DND-41 (cell line): ENCODE data around the gene AFF2.

ENCODE experiments used
- ATAC-seq: fragments of 200-7000 bp; cut with Tn5 transposase; 3 replicates; pipeline ENCODE4 v1.9.1; 2021; ENCODE audit warnings: low read depth; ENCODE audit not compliant: insufficient read depth
- DNase-seq: peaks from one replicate; pipeline ENCODE4 v3.0.0-alpha.2; 2020
- H2AFZ ChIP-seq: 2 replicates; pipeline ENCODE4 v1.6.0; 2012; ENCODE audit warnings: low read depth, low read length
- H3K27ac ChIP-seq: 2 replicates; pipeline ENCODE4 v1.5.1; 2012; ENCODE audit warnings: low read length, inconsistent platforms
- H3K27me3 ChIP-seq: fragments of 200-600 bp; sonication (generic); 2 replicates; pipeline ENCODE4 v1.6.0; 2012; ENCODE audit warnings: low read length, mild to moderate bottlenecking, inconsistent platforms; ENCODE audit not compliant: insufficient read depth, poor library complexity
- H3K36me3 ChIP-seq: 2 replicates; pipeline ENCODE4 v1.5.1; 2012; ENCODE audit warnings: low read length, inconsistent platforms; ENCODE audit not compliant: insufficient read depth
- H3K4me1 ChIP-seq: 2 replicates; pipeline ENCODE4 v1.5.1; 2012; ENCODE audit warnings: mild to moderate bottlenecking, low read length; ENCODE audit not compliant: insufficient read depth
- H3K4me2 ChIP-seq: 2 replicates; pipeline ENCODE4 v1.6.0; 2012; ENCODE audit warnings: mild to moderate bottlenecking, moderate library complexity, low read length, inconsistent platforms; ENCODE audit not compliant: insufficient read depth
- H3K4me3 ChIP-seq, 2 experiments: fragments of 200-600 bp in 1 of 2; shearing (Covaris generic) in 1 of 2; 2 replicates each; pipeline ENCODE4 v1.5.1; 2012 to 2016; ENCODE audit warnings: inconsistent platforms in 2 of 2, low read length in 2 of 2, mild to moderate bottlenecking in 2 of 2, low read depth in 1 of 2, moderate library complexity in 1 of 2
- H3K79me2 ChIP-seq: 2 replicates; pipeline ENCODE4 v1.6.0; 2012; ENCODE audit warnings: low read length, inconsistent platforms; ENCODE audit not compliant: insufficient read depth
- H3K9ac ChIP-seq: 2 replicates; pipeline ENCODE4 v1.6.0; 2012; ENCODE audit warnings: low read depth, mild to moderate bottlenecking, inconsistent platforms, low read length, moderate library complexity
- H3K9me3 ChIP-seq: 2 replicates; pipeline ENCODE4 v1.5.1; 2012; ENCODE audit warnings: low read length, moderate library complexity, mild to moderate bottlenecking, inconsistent platforms; ENCODE audit not compliant: insufficient read depth, severe bottlenecking
- H4K20me1 ChIP-seq: 2 replicates; pipeline ENCODE4 v1.6.0; 2012; ENCODE audit warnings: low read length; ENCODE audit not compliant: insufficient read depth
- CTCF ChIP-seq: IDR thresholded peaks from 2 replicates; pipeline ENCODE4 v1.5.1; 2012; ENCODE audit warnings: borderline replicate concordance, low read length, moderate library complexity, mild to moderate bottlenecking; ENCODE audit not compliant: poor library complexity, severe bottlenecking; ENCODE audit errors: extremely low read depth
- EZH2 ChIP-seq: IDR thresholded peaks from 3 replicates; pipeline ENCODE4 v1.6.1; 2012; ENCODE audit warnings: borderline replicate concordance, low read depth, mild to moderate bottlenecking, moderate library complexity, low read length, inconsistent platforms; ENCODE audit not compliant: severe bottlenecking

The AFF2 gene

GRCh38 chrX:148567229-148567628, 66.8 kb downstream of the AFF2 start:
- Histone ChIP-seq H3K9ac (no peak overlapping the region), H3K27ac (no peak overlapping the region), H3K27me3 (no peaks in the 10 kb centered on the region), H3K9me3 (no peaks in the 10 kb centered on the region), H4K20me1 (no peaks in the 10 kb centered on the region), H3K4me3 (no peak overlapping the region), H2AFZ (no peak overlapping the region), H3K36me3 (no peaks in the 10 kb centered on the region), H3K79me2 (peaks cover 19% of the 10 kb centered on the region), H3K4me2 (no peak overlapping the region), H3K4me1 (0 out of 2 replicates have a peak, but pooled peaks cover 2% of the 10 kb centered on the region)
- DNase-seq (no peak), ATAC-seq (no peak)
- no peak for TF ChIP-seq CTCF
- TF ChIP-seq EZH2 = no peak

DNA sequence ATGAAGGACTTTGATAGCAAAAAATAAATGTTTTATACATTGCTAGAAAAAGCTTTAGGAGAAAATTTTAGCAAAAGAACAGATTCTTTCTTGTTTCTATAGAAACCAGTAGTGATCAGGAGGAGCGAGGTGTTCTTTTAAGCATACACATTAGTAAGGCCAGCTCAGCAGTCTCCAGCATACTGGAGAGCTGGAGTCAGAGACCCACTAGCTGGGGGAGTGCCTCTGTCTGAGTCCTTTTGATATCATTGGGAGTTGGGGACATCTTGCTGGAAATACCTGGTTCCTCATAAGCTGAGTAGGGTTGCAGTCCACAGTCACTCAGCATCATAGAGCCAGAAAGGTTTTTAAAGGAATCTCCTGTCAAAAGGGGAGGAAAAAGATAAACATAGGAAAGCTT, 67.4 kb downstream of the AFF2 start:
- Histone ChIP-seq H3K9me3 (no peaks in the 10 kb centered on the region), H3K27ac (no peak overlapping the region), H4K20me1 (no peaks in the 10 kb centered on the region), H3K27me3 (no peaks in the 10 kb centered on the region), H2AFZ (no peak overlapping the region), H3K4me1 (0 out of 2 replicates have a peak, but pooled peaks cover 6% of the 10 kb centered on the region), H3K36me3 (no peaks in the 10 kb centered on the region), H3K4me3 (no peak overlapping the region), H3K4me2 (no peak overlapping the region), H3K9ac (no peak overlapping the region), H3K79me2 (peaks cover 21% of the 10 kb centered on the region)
- no peak for TF ChIP-seq EZH2
- TF ChIP-seq CTCF = no peak
- no peak for DNase-seq
- no peak for ATAC-seq

DNA sequence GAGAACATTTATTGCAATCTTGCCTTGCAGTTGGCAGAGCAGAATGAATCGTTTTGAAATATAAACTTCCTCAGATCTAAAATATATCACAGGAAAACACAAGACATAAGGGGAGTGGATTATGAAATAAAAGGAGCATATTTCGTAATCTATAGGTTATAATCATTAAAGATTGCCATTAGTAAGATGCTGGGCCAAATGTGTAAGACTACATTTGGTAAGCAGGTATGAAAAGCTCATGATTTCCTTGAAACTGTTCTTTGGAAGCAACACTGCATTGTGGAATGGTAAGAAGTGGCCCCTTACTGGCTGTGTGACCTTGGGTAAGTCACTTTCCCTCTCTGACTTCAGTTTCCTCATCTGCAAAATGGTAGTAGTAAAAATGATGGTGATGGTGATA, 68.3 kb downstream of the AFF2 start:
- ATAC-seq (no peak), DNase-seq (no peak)
- 0 out of 2 replicates have a peak, but pooled peaks cover 6% of the 10 kb centered on the region for H3K4me1 ChIP-seq
- no peak overlapping the region for H3K4me2 ChIP-seq
- no peak overlapping the region for H3K27ac ChIP-seq
- H4K20me1 ChIP-seq = no peaks in the 10 kb centered on the region
- no peaks in the 10 kb centered on the region for H3K36me3 ChIP-seq
- H2AFZ ChIP-seq = no peak overlapping the region
- H3K9me3 ChIP-seq = no peaks in the 10 kb centered on the region
- TF ChIP-seq EZH2 (no peak), CTCF (no peak)
- no peak overlapping the region for H3K4me3 ChIP-seq
- H3K27me3 ChIP-seq = no peaks in the 10 kb centered on the region
- peaks cover 19% of the 10 kb centered on the region; the same call in 1 of the 2 replicates for H3K79me2 ChIP-seq
- no peak overlapping the region for H3K9ac ChIP-seq

- H2AFZ ChIP-seq = no peak overlapping the region
- H3K4me3 ChIP-seq = no peak overlapping the region
- no peak overlapping the region for H3K4me2 ChIP-seq
- H3K27me3 ChIP-seq = no peaks in the 10 kb centered on the region
- no peak overlapping the region for H3K9ac ChIP-seq
- no peaks in the 10 kb centered on the region for H3K9me3 ChIP-seq
- H4K20me1 ChIP-seq = no peaks in the 10 kb centered on the region
- 0 out of 2 replicates have a peak, but pooled peaks cover 6% of the 10 kb centered on the region for H3K4me1 ChIP-seq
- H3K79me2 ChIP-seq = peaks cover 24% of the 10 kb centered on the region; the same call in 1 of the 2 replicates
- no peaks in the 10 kb centered on the region for H3K36me3 ChIP-seq
- no peak for TF ChIP-seq EZH2
- TF ChIP-seq CTCF = no peak
- no peak overlapping the region for H3K27ac ChIP-seq
- DNase-seq = no peak
- no peak for ATAC-seq
Measured at GRCh38 chrX:148572337-148572736, 71.9 kb downstream of the AFF2 start.
